ENCODE measurements around the gene CCDC3. TPM values are rescaled to one million over a fixed set of nuclear protein-coding genes. Genes with fewer than 3 reads are reported as not detected.
A peak's percentile ranks its signal among the peaks of the same experiment; 100 is the strongest.
"Not testable (repeated sequence)": the region's sequence is repeated elsewhere in the genome, so short reads cannot be mapped to it uniquely, and the experiment has no call there.

CCDC3 gene
- total RNA-seq, 4 donors from 2014 or later, result 27.8 to 108 (median 74.6) TPM

GRCh38 chr10:13046851-13047528, 45.5 kb upstream of the CCDC3 start:
- intact Hi-C loops (cut with DNase I; ENCODE audit: low total_unique reads), result no loop called here
- 30 to 35% methylated on average over 6 of the region's 6 CpGs for WGBS, 2 donors
- DNase-seq (ENCODE audit: low spot score in 2 of 2), result peak in 1 of 2 donors; percentile 39

DNA sequence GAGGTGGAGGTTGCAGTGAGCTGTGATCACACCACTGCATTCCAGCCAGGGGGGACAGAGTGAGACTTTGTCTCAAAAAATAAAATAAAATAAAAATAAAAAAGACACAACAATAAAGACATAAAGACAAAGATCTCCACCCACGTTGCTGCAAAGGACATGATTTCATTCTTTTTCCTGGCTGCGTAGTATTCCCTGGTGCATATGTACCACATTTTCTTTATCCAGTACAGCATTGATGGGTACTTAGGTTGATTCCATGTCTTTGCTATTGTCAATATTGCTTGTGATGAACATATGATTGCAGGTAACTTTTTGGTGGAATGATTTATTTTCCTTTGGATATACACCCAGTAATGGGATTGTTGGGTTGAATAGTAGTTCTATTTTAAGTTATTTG, 42.0 kb upstream of the CCDC3 start:
- WGBS, 2 donors, result 89 to 91% methylated on average over 2 of the region's 2 CpGs
- H3K4me3 ChIP-seq (ENCODE audit: low read depth, poor library complexity, severe bottlenecking), result no peak overlapping the region
- DNase-seq (ENCODE audit: low spot score in 2 of 2), result no peak
- TF ChIP-seq POLR2A (IDR thresholded peaks at IDR 0.05), result no peak
- TF ChIP-seq, protein P1, sequence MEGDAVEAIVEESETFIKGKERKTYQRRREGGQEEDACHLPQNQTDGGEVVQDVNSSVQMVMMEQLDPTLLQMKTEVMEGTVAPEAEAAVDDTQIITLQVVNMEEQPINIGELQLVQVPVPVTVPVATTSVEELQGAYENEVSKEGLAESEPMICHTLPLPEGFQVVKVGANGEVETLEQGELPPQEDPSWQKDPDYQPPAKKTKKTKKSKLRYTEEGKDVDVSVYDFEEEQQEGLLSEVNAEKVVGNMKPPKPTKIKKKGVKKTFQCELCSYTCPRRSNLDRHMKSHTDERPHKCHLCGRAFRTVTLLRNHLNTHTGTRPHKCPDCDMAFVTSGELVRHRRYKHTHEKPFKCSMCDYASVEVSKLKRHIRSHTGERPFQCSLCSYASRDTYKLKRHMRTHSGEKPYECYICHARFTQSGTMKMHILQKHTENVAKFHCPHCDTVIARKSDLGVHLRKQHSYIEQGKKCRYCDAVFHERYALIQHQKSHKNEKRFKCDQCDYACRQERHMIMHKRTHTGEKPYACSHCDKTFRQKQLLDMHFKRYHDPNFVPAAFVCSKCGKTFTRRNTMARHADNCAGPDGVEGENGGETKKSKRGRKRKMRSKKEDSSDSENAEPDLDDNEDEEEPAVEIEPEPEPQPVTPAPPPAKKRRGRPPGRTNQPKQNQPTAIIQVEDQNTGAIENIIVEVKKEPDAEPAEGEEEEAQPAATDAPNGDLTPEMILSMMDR (IDR thresholded peaks at IDR 0.05), result no peak
- intact Hi-C loops (cut with DNase I; ENCODE audit: low total_unique reads), result no loop called here

More at GRCh38 chr10:13046851-13047528, 45.5 kb upstream of the CCDC3 start:
- TF ChIP-seq, protein P1 (IDR thresholded peaks at IDR 0.05), result no peak
- no peak for TF ChIP-seq POLR2A (IDR thresholded peaks at IDR 0.05)
- no peak overlapping the region for H3K4me3 ChIP-seq (ENCODE audit: low read depth, poor library complexity, severe bottlenecking)

GRCh38 chr10:13039761-13040160, 38.2 kb upstream of the CCDC3 start:
- WGBS, 2 donors, result 67 to 73% methylated on average over 6 of the region's 6 CpGs
- no peak for DNase-seq (ENCODE audit: low spot score in 2 of 2)
- no peak overlapping the region for H3K4me3 ChIP-seq (ENCODE audit: low read depth, poor library complexity, severe bottlenecking)
- intact Hi-C loops (cut with DNase I; ENCODE audit: low total_unique reads), result no loop called here
- no peak for TF ChIP-seq POLR2A (IDR thresholded peaks at IDR 0.05)
- TF ChIP-seq, protein P1 (IDR thresholded peaks at IDR 0.05), result no peak

DNA sequence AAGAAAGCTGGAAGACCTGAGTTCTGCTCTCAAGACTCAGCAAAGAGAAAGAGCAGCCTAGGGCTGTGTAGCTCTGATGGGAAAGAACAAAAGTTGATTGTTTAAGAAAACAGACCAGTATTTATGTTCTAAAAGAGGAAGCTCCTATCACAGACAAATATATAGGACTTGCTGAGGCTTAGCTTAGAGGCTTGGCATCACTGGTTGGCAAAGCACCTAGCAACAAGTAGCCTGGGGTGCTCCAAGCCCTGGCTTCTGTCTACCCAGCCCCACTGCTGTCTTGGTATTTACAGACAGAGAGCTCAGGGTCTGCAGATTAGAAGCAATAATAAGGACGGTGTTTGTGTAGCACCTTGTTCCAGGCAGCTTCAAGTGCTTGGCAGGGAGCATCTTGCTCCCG, 36.9 kb upstream of the CCDC3 start:
- 42 to 44% methylated on average over 2 of the region's 2 CpGs for WGBS, 2 donors

DNA sequence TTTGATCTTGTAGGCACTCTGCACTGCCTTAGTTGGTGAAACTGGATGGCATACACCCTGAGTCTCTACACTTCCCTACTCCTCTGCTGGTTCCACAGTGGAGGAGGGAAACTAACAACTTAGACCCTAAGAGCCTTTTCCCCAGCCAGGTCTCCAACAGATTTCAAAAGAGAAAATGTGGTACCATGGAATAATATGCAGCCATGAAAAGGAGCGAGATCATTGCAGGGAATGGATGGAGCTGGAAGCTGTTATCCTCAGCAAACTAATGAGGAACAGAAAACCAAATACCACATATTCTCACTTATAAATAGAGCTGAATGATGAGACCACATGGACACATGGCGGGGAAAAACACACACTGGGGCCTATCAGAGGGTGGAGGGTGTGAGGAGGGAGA, 36.3 kb upstream of the CCDC3 start:
- DNase-seq (ENCODE audit: low spot score in 2 of 2), result no peak
- TF ChIP-seq, protein P1 (IDR thresholded peaks at IDR 0.05), result no peak
- 82 to 90% methylated on average over 2 of the region's 2 CpGs for WGBS, 2 donors
- intact Hi-C loops (cut with DNase I; ENCODE audit: low total_unique reads), result no loop called here
- H3K4me3 ChIP-seq (ENCODE audit: low read depth, poor library complexity, severe bottlenecking), result no peak overlapping the region

More for the DNA sequence above, 36.9 kb upstream of the CCDC3 start:
- H3K4me3 ChIP-seq (ENCODE audit: low read depth, poor library complexity, severe bottlenecking), result no peak overlapping the region
- peak in 1 of 2 donors; percentile 60 for DNase-seq (ENCODE audit: low spot score in 2 of 2)
- no peak for TF ChIP-seq POLR2A (IDR thresholded peaks at IDR 0.05)
- TF ChIP-seq, protein P1 (IDR thresholded peaks at IDR 0.05), result no peak
- intact Hi-C loops (cut with DNase I; ENCODE audit: low total_unique reads), result no loop called here

DNA sequence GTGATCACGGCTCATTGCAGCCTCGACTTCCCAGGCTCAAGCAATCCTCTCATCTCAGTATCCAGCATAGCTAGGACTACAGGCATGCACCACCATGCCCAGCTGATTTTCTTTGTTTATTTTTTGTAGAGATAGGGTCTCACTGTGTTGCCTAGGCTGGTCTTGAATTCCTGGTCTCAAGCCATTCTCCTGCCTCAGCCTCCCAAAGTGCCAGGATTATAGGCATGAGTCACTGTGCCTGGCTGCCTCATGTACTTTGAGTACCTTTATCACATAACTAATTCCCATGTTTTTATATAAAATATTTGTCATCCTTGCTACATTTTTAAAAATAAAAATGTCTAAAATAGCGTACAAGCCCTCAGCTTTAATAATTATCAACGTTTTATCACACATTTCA, 35.3 kb upstream of the CCDC3 start:
- 82 to 83% methylated on average over 4 of the region's 4 CpGs for WGBS, 2 donors
- no peak for TF ChIP-seq POLR2A (IDR thresholded peaks at IDR 0.05)
- TF ChIP-seq, protein P1 (IDR thresholded peaks at IDR 0.05), result no peak
- DNase-seq (ENCODE audit: low spot score in 2 of 2), result peak in 1 of 2 donors; percentile 32
- no peak overlapping the region for H3K4me3 ChIP-seq (ENCODE audit: low read depth, poor library complexity, severe bottlenecking)
- intact Hi-C loops (cut with DNase I; ENCODE audit: low total_unique reads), result no loop called here

GRCh38 chr10:13035731-13036130, 34.2 kb upstream of the CCDC3 start:
- H3K4me3 ChIP-seq (ENCODE audit: low read depth, poor library complexity, severe bottlenecking); intact Hi-C loops (cut with DNase I; ENCODE audit: low total_unique reads): not testable (repeated sequence)
- DNase-seq (ENCODE audit: low spot score in 2 of 2), result peak in 1 of 2 donors; percentile 70
- 87% methylated on average over 9 of the region's 9 CpGs for WGBS, 2 donors
